ENCODE measurements around the gene USPL1. TPM values are rescaled to one million over a fixed set of nuclear protein-coding genes. Genes with fewer than 3 reads are reported as not detected.

USPL1 gene
- total RNA-seq, 6 experiments from 2014 or later = 5.6 to 11.2 (median 8.4) TPM

- Histone ChIP-seq H3K27me3 (no peaks in the 10 kb centered on the region), H3K9me3 (no peaks in the 10 kb centered on the region), H3K27ac (no peak overlapping the region), H3K36me3 (peaks cover 4 to 32% (median 16%) of the 10 kb centered on the region in 4 donors), H3K4me3 (no peak overlapping the region), H3K4me1 (no peaks in the 10 kb centered on the region)
- ATAC-seq (no peak), DNase-seq (no peak)
- 95% methylated on average over 2 of the region's 2 CpGs for WGBS (ENCODE audit: insufficient coverage, low coverage, low lambda C conversion rate, missing lambda C conversion rate)
- intact Hi-C loops (cut with DNase I) = no loop called here
- TF ChIP-seq, protein P1, sequence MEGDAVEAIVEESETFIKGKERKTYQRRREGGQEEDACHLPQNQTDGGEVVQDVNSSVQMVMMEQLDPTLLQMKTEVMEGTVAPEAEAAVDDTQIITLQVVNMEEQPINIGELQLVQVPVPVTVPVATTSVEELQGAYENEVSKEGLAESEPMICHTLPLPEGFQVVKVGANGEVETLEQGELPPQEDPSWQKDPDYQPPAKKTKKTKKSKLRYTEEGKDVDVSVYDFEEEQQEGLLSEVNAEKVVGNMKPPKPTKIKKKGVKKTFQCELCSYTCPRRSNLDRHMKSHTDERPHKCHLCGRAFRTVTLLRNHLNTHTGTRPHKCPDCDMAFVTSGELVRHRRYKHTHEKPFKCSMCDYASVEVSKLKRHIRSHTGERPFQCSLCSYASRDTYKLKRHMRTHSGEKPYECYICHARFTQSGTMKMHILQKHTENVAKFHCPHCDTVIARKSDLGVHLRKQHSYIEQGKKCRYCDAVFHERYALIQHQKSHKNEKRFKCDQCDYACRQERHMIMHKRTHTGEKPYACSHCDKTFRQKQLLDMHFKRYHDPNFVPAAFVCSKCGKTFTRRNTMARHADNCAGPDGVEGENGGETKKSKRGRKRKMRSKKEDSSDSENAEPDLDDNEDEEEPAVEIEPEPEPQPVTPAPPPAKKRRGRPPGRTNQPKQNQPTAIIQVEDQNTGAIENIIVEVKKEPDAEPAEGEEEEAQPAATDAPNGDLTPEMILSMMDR (IDR thresholded peaks at IDR 0.05) = no peak
- TF ChIP-seq POLR2A (IDR thresholded peaks at IDR 0.05) = no peak
These were observed 43.1 kb downstream of the USPL1 start for GRCh38 chr13:30660796-30661195.

GRCh38 chr13:30664689-30665275 is 47.1 kb downstream of the USPL1 start:
- 83% methylated on average over 4 of the region's 4 CpGs for WGBS (ENCODE audit: insufficient coverage, low coverage, low lambda C conversion rate, missing lambda C conversion rate)
- no peak for DNase-seq
- H3K27ac ChIP-seq = no peak overlapping the region

DNA sequence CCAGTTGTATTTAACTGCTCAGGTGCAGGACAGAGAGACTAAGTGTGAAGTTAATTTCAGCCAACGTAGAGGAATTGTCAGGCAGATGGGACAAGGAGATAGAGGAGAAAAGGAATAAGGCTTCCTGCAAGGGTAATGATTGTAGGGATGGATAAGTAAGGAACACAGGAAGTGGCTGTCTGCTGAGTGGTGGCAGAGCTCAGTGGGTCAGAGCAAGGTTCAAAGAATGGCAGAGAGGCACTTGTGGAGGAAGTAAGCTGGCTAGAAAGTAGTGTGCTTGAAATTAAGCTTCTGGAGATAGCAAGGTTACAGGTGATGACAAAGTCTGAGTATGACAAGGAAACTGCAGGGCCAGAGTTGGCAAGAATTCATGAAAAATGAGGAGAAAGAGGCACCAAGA is 47.9 kb downstream of the USPL1 start:
- intact Hi-C loops (cut with DNase I) = no loop called here
- H3K27me3 ChIP-seq = no peaks in the 10 kb centered on the region
- ATAC-seq (no peak), DNase-seq (no peak)
- H3K4me1 ChIP-seq = no peaks in the 10 kb centered on the region
- TF ChIP-seq POLR2A (IDR thresholded peaks at IDR 0.05) = no peak
- TF ChIP-seq, protein P1 (IDR thresholded peaks at IDR 0.05) = no peak
- H3K36me3 ChIP-seq = no peaks in the 10 kb centered on the region
- H3K9me3 ChIP-seq = no peaks in the 10 kb centered on the region
- 60% methylated on average over 1 of the region's 1 CpG for WGBS (ENCODE audit: insufficient coverage, low coverage, low lambda C conversion rate, missing lambda C conversion rate)
- no peak overlapping the region for H3K27ac ChIP-seq
- H3K4me3 ChIP-seq = no peak overlapping the region

More at GRCh38 chr13:30664689-30665275, 47.1 kb downstream of the USPL1 start:
- Histone ChIP-seq H3K27me3 (no peaks in the 10 kb centered on the region), H3K4me1 (no peaks in the 10 kb centered on the region), H3K4me3 (no peak overlapping the region), H3K9me3 (no peaks in the 10 kb centered on the region), H3K36me3 (no peaks in the 10 kb centered on the region)
- intact Hi-C loops (cut with DNase I) = no loop called here
- no peak for TF ChIP-seq POLR2A (IDR thresholded peaks at IDR 0.05)
- TF ChIP-seq, protein P1 (IDR thresholded peaks at IDR 0.05) = no peak
- peak in 1 of 4 donors; percentile 5 for ATAC-seq

DNA sequence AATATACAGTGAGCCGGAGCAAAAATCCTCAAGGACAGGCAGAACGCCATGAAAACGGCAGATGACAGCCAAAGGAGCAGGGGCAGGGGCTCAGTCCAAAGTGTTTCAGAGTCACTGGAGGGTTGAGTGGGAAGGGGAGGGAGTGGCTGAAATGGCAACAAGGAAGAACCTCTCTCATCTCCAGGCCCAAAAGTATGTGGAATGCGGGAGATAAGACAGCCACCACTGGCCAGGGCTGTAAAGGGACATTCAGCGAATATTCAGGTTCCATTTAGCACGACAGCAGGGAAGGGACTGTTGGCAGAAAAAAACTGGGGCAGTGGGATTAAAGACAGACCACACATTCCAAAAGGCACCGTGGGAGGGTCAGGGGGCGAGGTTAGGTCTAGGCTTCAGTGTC is 48.4 kb downstream of the USPL1 start:
- H3K4me3 ChIP-seq = no peak overlapping the region
- no peaks in the 10 kb centered on the region for H3K4me1 ChIP-seq
- intact Hi-C loops (cut with DNase I) = no loop called here
- ATAC-seq = no peak
- TF ChIP-seq, protein P1 (IDR thresholded peaks at IDR 0.05) = no peak
- no peak for TF ChIP-seq POLR2A (IDR thresholded peaks at IDR 0.05)
- no peaks in the 10 kb centered on the region for H3K36me3 ChIP-seq
- WGBS (ENCODE audit: insufficient coverage, low coverage, low lambda C conversion rate, missing lambda C conversion rate) = 87% methylated on average over 6 of the region's 8 CpGs
- H3K27me3 ChIP-seq = no peaks in the 10 kb centered on the region
- no peaks in the 10 kb centered on the region for H3K9me3 ChIP-seq
- DNase-seq = no peak
- H3K27ac ChIP-seq = no peak overlapping the region
